ENCODE results near the gene L2HGDH. TPM values are rescaled to one million over a fixed set of nuclear protein-coding genes. Genes with fewer than 3 reads are reported as not detected.

The L2HGDH gene
- total and polyA plus RNA-seq, 8 donors, result 4.6 to 6.5 (median 6.4) TPM

DNA sequence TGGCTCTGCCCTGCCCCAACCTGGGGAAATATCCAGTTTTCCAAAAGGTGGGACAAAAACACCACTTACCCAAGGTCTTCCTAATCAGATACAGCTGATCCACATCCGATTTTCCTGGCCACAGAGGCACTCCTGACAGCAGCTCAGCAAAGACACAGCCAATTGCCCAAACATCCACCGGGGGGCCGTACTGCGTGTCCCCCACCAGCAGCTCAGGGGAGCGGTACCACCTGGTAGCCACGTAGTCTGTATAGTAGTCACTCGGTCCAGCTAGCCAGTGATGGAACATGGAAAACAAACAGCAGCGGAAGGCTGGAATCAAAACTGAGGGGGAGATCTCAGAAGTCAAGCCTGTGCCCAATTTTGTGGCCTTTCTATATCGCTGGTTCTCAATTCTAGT is 28.9 kb upstream of the L2HGDH start:
- ATAC-seq (no peak), DNase-seq (no peak)
- Histone ChIP-seq H3K4me3 (no peak overlapping the region), H3K27me3 (no peaks in the 10 kb centered on the region), H3K36me3 (peaks cover 0 to 29% of the 10 kb centered on the region in 2 donors), H3K9me3 (no peaks in the 10 kb centered on the region), H3K27ac (no peak overlapping the region), H3K4me1 (peaks cover 4 to 38% of the 10 kb centered on the region in 2 donors)
- TF ChIP-seq, protein P1, sequence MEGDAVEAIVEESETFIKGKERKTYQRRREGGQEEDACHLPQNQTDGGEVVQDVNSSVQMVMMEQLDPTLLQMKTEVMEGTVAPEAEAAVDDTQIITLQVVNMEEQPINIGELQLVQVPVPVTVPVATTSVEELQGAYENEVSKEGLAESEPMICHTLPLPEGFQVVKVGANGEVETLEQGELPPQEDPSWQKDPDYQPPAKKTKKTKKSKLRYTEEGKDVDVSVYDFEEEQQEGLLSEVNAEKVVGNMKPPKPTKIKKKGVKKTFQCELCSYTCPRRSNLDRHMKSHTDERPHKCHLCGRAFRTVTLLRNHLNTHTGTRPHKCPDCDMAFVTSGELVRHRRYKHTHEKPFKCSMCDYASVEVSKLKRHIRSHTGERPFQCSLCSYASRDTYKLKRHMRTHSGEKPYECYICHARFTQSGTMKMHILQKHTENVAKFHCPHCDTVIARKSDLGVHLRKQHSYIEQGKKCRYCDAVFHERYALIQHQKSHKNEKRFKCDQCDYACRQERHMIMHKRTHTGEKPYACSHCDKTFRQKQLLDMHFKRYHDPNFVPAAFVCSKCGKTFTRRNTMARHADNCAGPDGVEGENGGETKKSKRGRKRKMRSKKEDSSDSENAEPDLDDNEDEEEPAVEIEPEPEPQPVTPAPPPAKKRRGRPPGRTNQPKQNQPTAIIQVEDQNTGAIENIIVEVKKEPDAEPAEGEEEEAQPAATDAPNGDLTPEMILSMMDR (IDR thresholded peaks at IDR 0.05), result no peak
- intact Hi-C loops (cut with DNase I), result no loop called here

DNA sequence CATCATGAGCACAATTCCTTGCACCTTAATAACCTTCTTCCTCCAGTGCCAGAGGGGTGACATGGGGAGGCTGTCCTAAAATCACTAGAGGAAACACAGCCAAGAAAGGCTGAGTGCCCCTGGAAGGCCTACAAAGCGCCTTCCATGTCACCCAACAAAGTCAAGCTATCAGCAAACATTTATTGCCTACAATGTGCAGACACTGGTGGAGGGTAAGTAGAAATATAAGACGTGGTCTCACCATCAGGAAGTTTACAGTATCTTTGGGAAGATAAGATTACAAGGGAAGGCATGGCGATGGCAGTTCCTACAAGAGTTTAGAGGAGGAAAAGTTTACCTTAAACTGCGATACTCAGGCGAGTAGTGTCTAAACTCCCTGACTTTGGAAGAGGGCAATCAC is 28.0 kb upstream of the L2HGDH start:
- ATAC-seq (no peak), DNase-seq (no peak)
- H3K36me3 ChIP-seq, result peaks cover 0 to 29% of the 10 kb centered on the region in 2 donors
- peak overlapping the region in 1 of 2 donors; percentile 8 for H3K27ac ChIP-seq
- H3K4me3 ChIP-seq, result no peak overlapping the region
- no peaks in the 10 kb centered on the region for H3K27me3 ChIP-seq
- TF ChIP-seq, protein P1 (IDR thresholded peaks at IDR 0.05), result no peak
- intact Hi-C loops (cut with DNase I), result no loop called here
- H3K4me1 ChIP-seq, result peaks cover 9 to 48% of the 10 kb centered on the region in 2 donors
- H3K9me3 ChIP-seq, result no peaks in the 10 kb centered on the region

DNA sequence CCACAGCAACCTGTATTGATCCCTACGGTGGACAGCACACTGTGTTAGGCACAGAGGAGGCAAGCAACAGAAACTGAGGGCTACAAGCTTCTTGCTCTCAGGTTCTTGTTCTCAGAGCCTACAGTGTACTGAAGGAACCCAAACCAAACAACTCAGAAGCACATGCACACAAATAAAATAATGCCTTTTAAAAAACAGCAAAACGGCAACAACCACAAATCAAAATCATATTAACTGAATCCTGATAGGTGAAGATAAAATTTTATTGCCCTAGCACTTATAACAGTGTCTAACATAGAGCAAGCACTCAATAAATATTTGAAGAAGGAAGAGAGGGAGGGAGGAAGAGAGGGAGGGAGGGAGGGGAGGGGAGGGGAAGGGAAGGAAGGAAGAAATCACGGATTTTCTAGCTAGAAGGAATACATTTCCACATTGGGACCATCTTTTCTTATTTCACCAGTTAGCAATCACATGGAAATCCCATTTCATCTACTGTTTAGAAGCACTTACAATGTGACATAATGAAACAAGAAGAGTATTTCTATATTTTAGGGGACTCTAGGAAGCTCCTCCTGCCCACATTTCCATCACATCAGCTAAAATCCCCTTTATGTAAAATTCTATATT is 27.3 kb upstream of the L2HGDH start:
- TF ChIP-seq, protein P1 (IDR thresholded peaks at IDR 0.05), result no peak
- Histone ChIP-seq H3K4me1 (peaks cover 9 to 50% of the 10 kb centered on the region in 2 donors), H3K9me3 (no peaks in the 10 kb centered on the region), H3K36me3 (peaks cover 0 to 29% of the 10 kb centered on the region in 2 donors), H3K4me3 (no peak overlapping the region), H3K27me3 (no peaks in the 10 kb centered on the region), H3K27ac (no peak overlapping the region)
- ATAC-seq, result no peak
- intact Hi-C loops (cut with DNase I), result no loop called here
- no peak for DNase-seq

DNA sequence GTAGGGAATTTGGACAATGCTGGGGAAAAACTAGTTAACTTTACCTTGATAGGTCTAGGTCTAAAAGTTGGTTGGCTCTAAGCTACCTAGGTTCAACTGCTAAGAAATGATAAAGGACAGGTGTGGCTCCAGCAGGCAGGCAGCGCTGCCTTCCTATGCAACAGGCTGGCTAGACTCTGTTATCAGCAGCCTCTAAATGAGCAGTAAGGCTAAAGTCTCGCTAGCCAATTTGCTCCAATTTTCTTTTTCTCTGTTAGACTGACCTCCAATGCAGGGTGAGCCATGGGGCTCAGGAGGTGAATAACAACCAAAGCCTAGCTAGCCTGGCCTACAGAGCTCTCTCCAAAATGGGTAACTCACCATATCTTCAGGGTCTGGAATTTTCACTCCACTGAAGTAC is 26.6 kb upstream of the L2HGDH start:
- H3K27me3 ChIP-seq, result no peaks in the 10 kb centered on the region
- H3K4me1 ChIP-seq, result peaks cover 9 to 44% of the 10 kb centered on the region in 2 donors
- intact Hi-C loops (cut with DNase I), result no loop called here
- TF ChIP-seq, protein P1 (IDR thresholded peaks at IDR 0.05), result no peak
- peaks cover 0 to 29% of the 10 kb centered on the region in 2 donors for H3K36me3 ChIP-seq
- H3K9me3 ChIP-seq, result no peaks in the 10 kb centered on the region
- no peak overlapping the region for H3K27ac ChIP-seq
- H3K4me3 ChIP-seq, result no peak overlapping the region
- DNase-seq (no peak), ATAC-seq (no peak)

DNA sequence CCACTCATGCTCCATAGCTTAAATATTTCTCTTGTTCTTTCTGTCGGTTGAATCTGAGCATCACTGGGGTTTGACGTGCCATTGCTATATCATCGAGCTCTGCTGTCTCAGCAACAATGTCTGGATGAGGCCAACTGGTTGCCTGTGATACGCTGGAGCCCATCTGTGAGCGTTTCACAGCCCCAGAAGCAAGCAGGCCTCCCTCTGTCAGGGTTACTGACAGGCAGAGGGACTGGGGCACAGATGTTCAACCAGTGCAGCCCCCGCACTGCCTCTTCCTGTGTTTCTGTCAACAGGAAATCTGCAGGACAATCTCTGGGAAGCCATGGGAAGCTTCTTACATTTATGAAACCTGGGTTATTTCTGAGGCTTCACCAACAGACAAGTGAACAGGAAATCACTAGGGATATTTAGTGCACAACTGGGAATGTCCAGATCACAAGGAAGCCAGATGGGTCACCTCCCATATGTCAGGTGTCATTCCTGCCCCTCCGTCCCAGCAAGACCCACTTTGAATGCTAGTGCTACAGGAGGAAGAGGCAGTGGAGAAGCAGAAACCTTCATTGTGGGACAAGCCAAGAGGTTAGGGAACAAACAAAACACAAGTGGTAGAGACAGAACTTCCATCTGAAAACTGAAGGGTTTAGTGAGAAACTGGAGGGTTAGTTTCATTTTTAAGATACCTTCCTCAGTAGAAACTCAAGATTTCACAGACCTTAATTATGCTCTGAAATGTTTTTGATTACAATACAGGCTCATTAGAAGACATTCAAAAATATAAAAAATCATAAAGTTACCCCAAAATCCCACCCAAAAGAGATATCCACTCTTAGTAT is 24.2 kb upstream of the L2HGDH start:
- ATAC-seq (peak; percentile 54), DNase-seq (peak in 1 of 4 donors; percentile 72)
- Histone ChIP-seq H3K27ac (peak overlapping the region; percentile 53 to 65), H3K4me1 (peaks cover 9 to 23% of the 10 kb centered on the region in 2 donors), H3K27me3 (no peaks in the 10 kb centered on the region), H3K9me3 (no peaks in the 10 kb centered on the region), H3K36me3 (peaks cover 0 to 37% of the 10 kb centered on the region in 2 donors), H3K4me3 (no peak overlapping the region)
- intact Hi-C loops (cut with DNase I), result no loop called here
- TF ChIP-seq, protein P1 (IDR thresholded peaks at IDR 0.05), result no peak
